ENCODE measurements around the gene PRDX1. TPM values are rescaled to one million over a fixed set of nuclear protein-coding genes. Genes with fewer than 3 reads are reported as not detected.

Gene PRDX1
- total RNA-seq, 2 donors from 2014 or later: 64.6 to 103 TPM

GRCh38 chr1:45503462-45504360, 18.0 kb downstream of the PRDX1 start:
- intact Hi-C loops (cut with DNase I): no loop called here
- TF ChIP-seq CTCF (IDR thresholded peaks at IDR 0.05): no peak
- TF ChIP-seq POLR2A (IDR thresholded peaks at IDR 0.05): no peak
- Histone ChIP-seq H3K4me1 (peaks cover 29% of the 10 kb centered on the region), H3K4me3 (no peak overlapping the region), H3K36me3 (replicated peaks in 1 of 2; ENCODE audit: insufficient read depth in 1 of 2, low read depth in 2 of 2) (no peaks in the 10 kb centered on the region), H3K9me3 (no peaks in the 10 kb centered on the region), H3K27me3 (no peaks in the 10 kb centered on the region), H3K27ac (no peak overlapping the region)
- WGBS, 2 donors: 90 to 97% methylated on average over 14 of the region's 14 CpGs
- DNase-seq: no peak
- ATAC-seq: no peak

DNA sequence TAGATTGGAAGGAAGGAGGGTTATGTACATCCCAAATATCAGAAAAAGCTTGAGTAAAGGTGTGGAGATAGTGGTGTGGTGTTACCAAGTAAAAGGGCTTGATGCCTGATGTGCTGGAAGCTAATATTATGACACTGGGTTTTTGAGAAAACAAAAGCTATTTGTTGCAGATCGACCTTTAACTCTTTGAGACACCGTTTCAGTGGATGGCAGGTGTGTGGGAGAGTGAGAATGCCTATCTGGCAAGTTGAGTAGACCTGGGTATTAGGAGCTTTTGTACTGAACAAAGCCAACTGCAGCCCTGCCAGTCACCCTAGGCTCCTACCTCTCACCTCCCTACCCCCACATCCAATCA, 20.2 kb downstream of the PRDX1 start:
- intact Hi-C loops (cut with DNase I): no loop called here

GRCh38 chr1:45499415-45499769, 22.3 kb downstream of the PRDX1 start:
- no peaks in the 10 kb centered on the region for H3K9me3 ChIP-seq
- peaks cover 33% of the 10 kb centered on the region for H3K4me1 ChIP-seq
- H3K27me3 ChIP-seq: no peaks in the 10 kb centered on the region
- no peak for TF ChIP-seq POLR2A (IDR thresholded peaks at IDR 0.05)
- TF ChIP-seq CTCF (IDR thresholded peaks at IDR 0.05): no peak
- H3K27ac ChIP-seq: peak overlapping the region; percentile 40 to 63 (median 59)
- DNase-seq: peak in 2 of 4 donors; percentile 25 to 28
- intact Hi-C loops (cut with DNase I): loop anchor here (5.0 to 10.0 kb wide), 2 partner anchors 157 to 485 kb away; partner anchors contain the start of genes HECTD3, MUTYH, TOE1 and UROD
- H3K4me3 ChIP-seq: peak overlapping the region; percentile 39 to 67
- H3K36me3 ChIP-seq (replicated peaks in 1 of 2; ENCODE audit: insufficient read depth in 1 of 2, low read depth in 2 of 2): no peaks in the 10 kb centered on the region
- WGBS, 2 donors: 0 to 2% methylated on average over 3 to 7 of the region's 7 CpGs
- ATAC-seq: peak; percentile 4

More for the DNA sequence above, 20.2 kb downstream of the PRDX1 start:
- Histone ChIP-seq H3K27ac (no peak overlapping the region), H3K9me3 (no peaks in the 10 kb centered on the region), H3K27me3 (no peaks in the 10 kb centered on the region), H3K4me3 (no peak overlapping the region), H3K4me1 (peaks cover 33% of the 10 kb centered on the region), H3K36me3 (replicated peaks in 1 of 2; ENCODE audit: insufficient read depth in 1 of 2, low read depth in 2 of 2) (no peaks in the 10 kb centered on the region)
- WGBS, 2 donors: 39 to 42% methylated on average over 2 of the region's 2 CpGs
- DNase-seq: no peak
- no peak for ATAC-seq
- TF ChIP-seq CTCF (IDR thresholded peaks at IDR 0.05): no peak
- TF ChIP-seq POLR2A (IDR thresholded peaks at IDR 0.05): no peak

GRCh38 chr1:45498279-45498678, 23.4 kb downstream of the PRDX1 start:
- DNase-seq: no peak
- H3K9me3 ChIP-seq: no peaks in the 10 kb centered on the region
- TF ChIP-seq CTCF (IDR thresholded peaks at IDR 0.05) (no peak), POLR2A (IDR thresholded peaks at IDR 0.05) (no peak)
- no peaks in the 10 kb centered on the region for H3K36me3 ChIP-seq (replicated peaks in 1 of 2; ENCODE audit: insufficient read depth in 1 of 2, low read depth in 2 of 2)
- H3K4me3 ChIP-seq: no peak overlapping the region
- intact Hi-C loops (cut with DNase I): loop anchor here (5.0 to 10.0 kb wide), 2 partner anchors 156 to 483 kb away; partner anchors contain the start of genes HECTD3, MUTYH, TOE1 and UROD
- H3K27me3 ChIP-seq: no peaks in the 10 kb centered on the region
- no peak overlapping the region for H3K27ac ChIP-seq
- ATAC-seq: no peak
- peaks cover 33% of the 10 kb centered on the region for H3K4me1 ChIP-seq
